DND-41 (cell line): ENCODE data around the gene TRMT10B.

ENCODE experiments used
- ATAC-seq: fragments of 200-7000 bp; cut with Tn5 transposase; 3 replicates; pipeline ENCODE4 v1.9.1; 2021; ENCODE audit warnings: low read depth; ENCODE audit not compliant: insufficient read depth
- DNase-seq: peaks from one replicate; pipeline ENCODE4 v3.0.0-alpha.2; 2020
- H2AFZ ChIP-seq: 2 replicates; pipeline ENCODE4 v1.6.0; 2012; ENCODE audit warnings: low read depth, low read length
- H3K27ac ChIP-seq: 2 replicates; pipeline ENCODE4 v1.5.1; 2012; ENCODE audit warnings: low read length, inconsistent platforms
- H3K27me3 ChIP-seq: fragments of 200-600 bp; sonication (generic); 2 replicates; pipeline ENCODE4 v1.6.0; 2012; ENCODE audit warnings: low read length, mild to moderate bottlenecking, inconsistent platforms; ENCODE audit not compliant: insufficient read depth, poor library complexity
- H3K36me3 ChIP-seq: 2 replicates; pipeline ENCODE4 v1.5.1; 2012; ENCODE audit warnings: low read length, inconsistent platforms; ENCODE audit not compliant: insufficient read depth
- H3K4me1 ChIP-seq: 2 replicates; pipeline ENCODE4 v1.5.1; 2012; ENCODE audit warnings: mild to moderate bottlenecking, low read length; ENCODE audit not compliant: insufficient read depth
- H3K4me2 ChIP-seq: 2 replicates; pipeline ENCODE4 v1.6.0; 2012; ENCODE audit warnings: mild to moderate bottlenecking, moderate library complexity, low read length, inconsistent platforms; ENCODE audit not compliant: insufficient read depth
- H3K4me3 ChIP-seq, 2 experiments: fragments of 200-600 bp in 1 of 2; shearing (Covaris generic) in 1 of 2; 2 replicates each; pipeline ENCODE4 v1.5.1; 2012 to 2016; ENCODE audit warnings: inconsistent platforms in 2 of 2, low read length in 2 of 2, mild to moderate bottlenecking in 2 of 2, low read depth in 1 of 2, moderate library complexity in 1 of 2
- H3K79me2 ChIP-seq: 2 replicates; pipeline ENCODE4 v1.6.0; 2012; ENCODE audit warnings: low read length, inconsistent platforms; ENCODE audit not compliant: insufficient read depth
- H3K9ac ChIP-seq: 2 replicates; pipeline ENCODE4 v1.6.0; 2012; ENCODE audit warnings: low read depth, mild to moderate bottlenecking, inconsistent platforms, low read length, moderate library complexity
- H3K9me3 ChIP-seq: 2 replicates; pipeline ENCODE4 v1.5.1; 2012; ENCODE audit warnings: low read length, moderate library complexity, mild to moderate bottlenecking, inconsistent platforms; ENCODE audit not compliant: insufficient read depth, severe bottlenecking
- H4K20me1 ChIP-seq: 2 replicates; pipeline ENCODE4 v1.6.0; 2012; ENCODE audit warnings: low read length; ENCODE audit not compliant: insufficient read depth
- EZH2 ChIP-seq: IDR thresholded peaks from 3 replicates; pipeline ENCODE4 v1.6.1; 2012; ENCODE audit warnings: borderline replicate concordance, low read depth, mild to moderate bottlenecking, moderate library complexity, low read length, inconsistent platforms; ENCODE audit not compliant: severe bottlenecking
- TF ChIP-seq, protein P1 (sequence below): IDR thresholded peaks from 2 replicates; pipeline ENCODE4 v1.5.1; 2012; ENCODE audit warnings: borderline replicate concordance, low read length, moderate library complexity, mild to moderate bottlenecking; ENCODE audit not compliant: poor library complexity, severe bottlenecking; ENCODE audit errors: extremely low read depth

The TRMT10B gene

DNA sequence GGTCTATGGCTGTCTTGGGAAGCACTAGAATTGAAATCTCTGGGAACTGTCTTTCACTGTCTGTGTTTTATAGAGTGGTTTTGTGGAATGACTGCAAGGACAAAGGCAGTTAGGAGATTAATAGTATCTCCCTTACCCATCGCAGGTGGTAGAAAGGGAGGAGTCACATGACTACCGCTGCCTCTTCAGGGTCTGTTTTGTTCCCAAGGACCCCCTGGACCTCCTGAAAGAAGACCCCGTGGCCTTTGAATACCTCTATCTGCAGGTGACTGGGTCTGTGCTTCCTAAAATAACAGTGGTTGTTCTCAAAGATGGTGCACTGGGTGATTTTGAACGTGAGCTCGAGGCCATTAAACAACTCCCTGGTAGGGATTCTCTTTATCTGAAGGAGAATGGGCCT, 22.8 kb upstream of the TRMT10B start:
- no peak for DNase-seq
- Histone ChIP-seq H3K27ac (no peak overlapping the region), H3K4me3 (no peak overlapping the region), H3K9me3 (no peaks in the 10 kb centered on the region), H2AFZ (no peak overlapping the region), H3K36me3 (no peaks in the 10 kb centered on the region), H4K20me1 (no peaks in the 10 kb centered on the region), H3K27me3 (peaks cover 7% of the 10 kb centered on the region), H3K4me2 (no peak overlapping the region), H3K9ac (no peak overlapping the region), H3K79me2 (no peaks in the 10 kb centered on the region), H3K4me1 (no peaks in the 10 kb centered on the region)
- TF ChIP-seq EZH2 = no peak
- TF ChIP-seq, protein P1, sequence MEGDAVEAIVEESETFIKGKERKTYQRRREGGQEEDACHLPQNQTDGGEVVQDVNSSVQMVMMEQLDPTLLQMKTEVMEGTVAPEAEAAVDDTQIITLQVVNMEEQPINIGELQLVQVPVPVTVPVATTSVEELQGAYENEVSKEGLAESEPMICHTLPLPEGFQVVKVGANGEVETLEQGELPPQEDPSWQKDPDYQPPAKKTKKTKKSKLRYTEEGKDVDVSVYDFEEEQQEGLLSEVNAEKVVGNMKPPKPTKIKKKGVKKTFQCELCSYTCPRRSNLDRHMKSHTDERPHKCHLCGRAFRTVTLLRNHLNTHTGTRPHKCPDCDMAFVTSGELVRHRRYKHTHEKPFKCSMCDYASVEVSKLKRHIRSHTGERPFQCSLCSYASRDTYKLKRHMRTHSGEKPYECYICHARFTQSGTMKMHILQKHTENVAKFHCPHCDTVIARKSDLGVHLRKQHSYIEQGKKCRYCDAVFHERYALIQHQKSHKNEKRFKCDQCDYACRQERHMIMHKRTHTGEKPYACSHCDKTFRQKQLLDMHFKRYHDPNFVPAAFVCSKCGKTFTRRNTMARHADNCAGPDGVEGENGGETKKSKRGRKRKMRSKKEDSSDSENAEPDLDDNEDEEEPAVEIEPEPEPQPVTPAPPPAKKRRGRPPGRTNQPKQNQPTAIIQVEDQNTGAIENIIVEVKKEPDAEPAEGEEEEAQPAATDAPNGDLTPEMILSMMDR = no peak
- ATAC-seq = no peak

DNA sequence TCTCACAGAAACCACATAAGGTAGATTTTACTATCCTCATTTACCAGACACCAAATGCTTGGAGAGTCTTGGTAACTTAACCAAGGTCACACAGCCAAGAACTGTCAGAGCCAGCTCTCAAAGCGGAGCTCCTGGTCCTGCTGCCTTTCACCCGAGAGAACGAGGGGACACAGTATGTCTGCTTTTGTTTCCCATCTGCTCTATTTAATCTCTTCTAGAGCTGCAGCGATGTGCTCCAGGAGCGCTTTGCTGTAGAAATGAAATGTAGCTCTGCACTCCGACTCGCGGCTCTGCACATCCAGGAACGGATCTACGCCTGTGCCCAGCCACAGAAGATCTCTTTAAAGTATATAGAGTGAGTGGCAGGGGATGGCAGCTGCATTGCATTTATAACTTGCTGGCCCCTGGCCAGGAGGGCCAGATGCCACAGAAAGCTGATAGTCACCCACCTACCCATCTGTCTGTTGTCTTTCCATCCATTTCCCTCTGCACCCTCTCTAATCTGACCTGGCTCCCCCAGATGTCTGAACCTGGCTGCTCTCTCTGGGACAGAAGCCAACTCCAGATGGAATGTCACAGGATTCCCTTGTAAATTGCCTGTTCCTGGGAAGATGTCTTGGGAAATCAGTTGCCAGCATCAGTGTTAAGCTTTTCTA, 21.4 kb upstream of the TRMT10B start:
- H2AFZ ChIP-seq = no peak overlapping the region
- no peaks in the 10 kb centered on the region for H3K9me3 ChIP-seq
- H3K4me1 ChIP-seq = no peaks in the 10 kb centered on the region
- TF ChIP-seq EZH2 = no peak
- TF ChIP-seq, protein P1 = no peak
- no peaks in the 10 kb centered on the region for H3K79me2 ChIP-seq
- H3K4me3 ChIP-seq = no peak overlapping the region
- no peak overlapping the region for H3K4me2 ChIP-seq
- no peak for ATAC-seq
- DNase-seq = no peak
- H3K9ac ChIP-seq = no peak overlapping the region
- H3K27me3 ChIP-seq = peaks cover 7% of the 10 kb centered on the region
- H3K27ac ChIP-seq = no peak overlapping the region
- no peaks in the 10 kb centered on the region for H3K36me3 ChIP-seq
- no peaks in the 10 kb centered on the region for H4K20me1 ChIP-seq

DNA sequence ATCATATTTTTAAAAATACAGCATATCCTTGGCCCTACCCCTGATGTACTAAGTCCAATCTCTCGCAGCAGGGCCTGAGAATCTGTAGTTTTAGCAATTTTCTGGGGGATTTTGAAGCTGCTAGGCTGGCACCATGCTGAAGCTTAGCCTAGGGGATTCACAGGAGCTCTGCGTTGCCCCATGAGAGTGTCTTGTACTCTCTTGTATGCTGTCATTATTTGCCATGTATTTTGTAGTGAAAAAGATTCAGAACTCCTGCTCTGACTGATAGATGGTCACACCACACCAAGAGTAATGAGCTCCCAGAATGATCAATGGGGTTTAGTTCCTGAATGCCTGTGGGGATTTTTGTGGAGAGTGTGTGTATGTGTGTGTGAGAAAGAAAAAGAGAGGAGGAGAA, 20.7 kb upstream of the TRMT10B start:
- H3K79me2 ChIP-seq = no peaks in the 10 kb centered on the region
- no peaks in the 10 kb centered on the region for H3K36me3 ChIP-seq
- H3K9ac ChIP-seq = no peak overlapping the region
- no peak overlapping the region for H2AFZ ChIP-seq
- H3K4me3 ChIP-seq = no peak overlapping the region
- ATAC-seq (no peak), DNase-seq (no peak)
- no peak overlapping the region for H3K4me2 ChIP-seq
- H3K27ac ChIP-seq = no peak overlapping the region
- no peaks in the 10 kb centered on the region for H4K20me1 ChIP-seq
- no peaks in the 10 kb centered on the region for H3K4me1 ChIP-seq
- peaks cover 7% of the 10 kb centered on the region for H3K27me3 ChIP-seq
- H3K9me3 ChIP-seq = no peaks in the 10 kb centered on the region
- TF ChIP-seq, protein P1 = no peak
- no peak for TF ChIP-seq EZH2
